Measurements from ENCODE around the gene RRP7A. TPM values are rescaled to one million over a fixed set of nuclear protein-coding genes. Genes with fewer than 3 reads are reported as not detected.
"Not testable (repeated sequence)": the region's sequence is repeated elsewhere in the genome, so short reads cannot be mapped to it uniquely, and the experiment has no call there.

Gene RRP7A
- polyA plus RNA-seq, 12 donors: 13.3 to 33.3 (median 22.8) TPM; not detected in 1

DNA sequence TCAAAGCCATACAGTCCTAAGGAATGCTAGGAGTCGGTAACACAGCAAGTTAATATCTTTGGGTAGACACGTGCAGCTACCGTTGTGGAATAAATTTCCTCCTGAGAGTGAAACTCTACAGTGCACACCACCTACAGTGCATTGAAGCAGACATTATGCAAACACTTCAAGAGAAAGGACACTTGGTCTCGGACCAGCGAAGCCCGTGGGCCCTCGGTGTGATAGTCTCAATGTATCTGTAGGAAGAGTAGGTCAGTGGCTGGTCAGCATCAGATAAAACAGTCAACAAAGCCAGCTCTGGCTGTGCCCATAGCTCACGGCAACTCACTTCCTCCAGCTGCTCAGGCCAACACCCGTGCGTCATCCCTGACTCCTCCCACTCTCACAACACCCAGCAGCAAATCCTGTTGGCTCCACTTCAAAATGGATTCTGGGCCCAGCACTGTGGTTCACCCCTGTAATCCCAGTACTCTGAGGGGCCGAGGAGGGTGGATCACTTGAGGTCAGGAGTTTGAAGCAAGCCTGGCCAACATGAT is 19.7 kb upstream of the RRP7A start:
- not testable (repeated sequence) for DNase-seq

DNA sequence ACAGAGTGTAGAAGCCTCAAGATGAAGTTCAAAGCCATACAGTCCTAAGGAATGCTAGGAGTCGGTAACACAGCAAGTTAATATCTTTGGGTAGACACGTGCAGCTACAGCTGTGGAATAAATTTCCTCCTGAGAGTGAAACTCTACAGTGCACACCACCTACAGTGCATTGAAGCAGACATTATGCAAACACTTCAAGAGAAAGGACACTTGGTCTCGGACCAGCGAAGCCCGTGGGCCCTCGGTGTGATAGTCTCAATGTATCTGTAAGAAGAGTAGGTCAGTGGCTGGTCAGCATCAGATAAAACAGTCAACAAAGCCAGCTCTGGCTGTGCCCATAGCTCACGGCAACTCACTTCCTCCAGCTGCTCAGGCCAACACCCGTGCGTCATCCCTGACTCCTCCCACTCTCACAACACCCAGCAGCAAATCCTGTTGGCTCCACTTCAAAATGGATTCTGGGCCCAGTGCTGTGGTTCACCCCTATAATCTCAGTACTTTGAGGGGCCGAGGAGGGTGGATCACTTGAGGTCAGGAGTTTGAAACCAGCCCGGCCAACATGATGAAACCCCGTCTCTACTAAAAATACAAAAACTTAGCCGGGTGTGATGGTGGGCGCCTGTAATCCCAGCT is 17.7 kb upstream of the RRP7A start:
- not testable (repeated sequence) for DNase-seq

DNA sequence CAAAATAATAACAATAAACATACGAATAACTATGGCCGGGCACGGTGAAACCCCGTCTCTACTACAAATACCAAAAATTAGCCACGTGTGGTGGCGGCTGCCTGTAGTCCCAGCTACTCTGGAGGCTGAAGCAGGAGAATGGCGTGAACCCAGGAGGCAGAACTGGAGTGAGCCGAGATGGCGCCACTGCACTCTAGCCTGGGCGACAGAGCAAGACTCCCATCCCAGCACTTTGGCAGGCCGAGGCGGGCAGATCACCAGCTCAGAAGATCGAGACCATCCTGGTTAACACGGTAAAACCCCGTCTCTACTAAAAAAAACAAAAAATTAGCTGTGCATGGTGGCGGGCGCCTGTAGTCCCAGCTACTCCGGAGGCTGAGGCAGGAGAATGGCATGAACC is 17.0 kb upstream of the RRP7A start:
- not testable (repeated sequence) for DNase-seq

DNA sequence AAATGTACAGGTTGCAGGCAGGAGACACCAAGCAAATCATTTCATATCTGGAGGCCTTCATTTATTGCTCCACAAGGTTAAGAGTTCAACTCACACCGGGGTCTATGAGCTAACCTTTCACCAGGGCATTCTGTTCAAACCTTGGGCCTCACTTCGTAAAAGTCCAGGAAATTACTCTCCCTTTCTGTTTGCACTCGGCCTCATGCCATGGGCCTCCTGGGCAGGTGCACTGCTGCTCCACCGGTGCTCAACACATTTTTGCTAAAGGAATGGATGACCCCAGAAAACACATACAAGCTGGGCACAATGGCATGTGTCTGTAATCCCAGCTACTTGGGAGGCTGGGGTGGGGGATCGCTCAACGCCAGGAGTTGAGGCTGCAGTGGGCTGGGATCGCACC is 16.6 kb upstream of the RRP7A start:
- DNase-seq: no peak

DNA sequence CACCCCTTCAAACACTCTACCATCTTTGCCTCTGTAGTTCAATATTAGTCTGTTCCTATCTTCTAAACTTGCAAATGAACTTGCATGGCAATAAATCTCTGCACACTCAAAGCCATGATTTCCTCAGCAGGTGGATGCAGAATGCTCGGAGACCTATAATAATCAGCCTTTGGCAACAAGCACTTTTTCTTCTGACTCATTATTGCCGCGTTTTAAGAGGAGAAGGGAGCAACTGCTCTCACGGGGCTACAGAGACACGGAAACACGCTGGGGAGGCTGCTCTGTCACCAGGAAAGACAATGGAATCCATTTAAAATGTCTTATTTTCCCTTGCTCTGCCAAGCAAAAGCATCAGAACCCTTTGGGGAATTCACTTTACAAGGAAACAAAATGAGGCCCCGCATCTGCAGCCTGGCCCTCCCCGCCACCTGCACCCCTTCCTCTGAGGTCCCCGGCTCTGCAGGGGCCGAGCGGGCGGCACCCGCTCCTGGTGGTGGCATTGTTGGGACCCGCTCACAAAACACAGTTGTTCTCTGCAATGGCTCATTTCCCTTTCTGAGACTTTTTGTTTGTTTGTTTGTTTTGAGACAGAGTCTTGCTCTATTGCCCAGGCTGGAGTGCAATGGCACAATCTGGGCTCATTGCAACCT is 15.6 kb upstream of the RRP7A start:
- not testable (repeated sequence) for DNase-seq

DNA sequence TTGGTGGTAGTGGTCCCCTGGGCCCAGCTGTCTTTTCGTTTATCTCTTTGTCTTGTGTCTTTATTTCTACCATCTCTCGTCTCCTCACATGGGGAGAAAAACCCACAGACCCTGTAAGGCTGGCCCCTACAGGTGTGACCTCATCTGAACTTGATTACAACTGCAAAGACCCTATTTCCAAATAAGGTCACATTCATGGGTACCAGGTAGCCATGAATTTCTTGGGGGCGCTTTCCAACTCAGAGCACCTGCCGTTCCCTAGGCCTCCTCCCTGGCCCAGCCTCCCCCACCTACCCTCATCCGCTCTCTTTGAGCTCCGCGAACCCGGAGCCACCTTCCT is 14.0 kb upstream of the RRP7A start:
- no peak for DNase-seq

DNA sequence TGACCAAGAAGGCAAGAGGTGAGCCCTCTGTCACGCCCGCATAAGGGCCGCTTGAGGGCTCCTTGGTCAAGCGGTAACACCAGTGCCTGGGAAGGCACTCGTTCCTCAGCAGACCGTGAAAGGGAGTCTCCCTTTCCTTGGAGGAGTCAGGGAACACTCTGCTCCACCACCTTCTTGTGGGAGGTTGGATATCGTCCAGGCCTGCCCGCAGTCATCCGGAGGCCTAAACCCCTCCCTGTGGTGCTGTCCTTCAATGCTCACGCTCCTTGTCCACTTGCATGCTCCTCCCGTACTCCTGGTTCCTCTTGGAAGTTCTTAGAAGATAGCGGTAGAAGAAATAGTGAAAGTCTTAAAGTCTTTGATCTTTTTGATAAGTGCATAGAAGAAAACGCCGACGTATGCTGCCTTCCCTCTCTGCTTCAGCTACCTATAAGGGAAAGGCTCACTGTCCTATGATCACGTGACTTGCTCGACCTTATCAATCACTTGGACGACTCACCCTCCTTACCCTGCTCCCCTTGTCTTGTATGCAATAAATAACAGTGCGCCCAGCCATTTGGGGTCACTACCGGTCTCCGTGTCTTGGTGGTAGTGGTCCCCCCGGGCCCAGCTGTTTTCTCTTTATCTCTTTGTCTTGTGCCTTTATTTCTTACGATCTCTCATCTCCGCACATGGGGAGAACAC is 11.9 kb upstream of the RRP7A start:
- not testable (repeated sequence) for DNase-seq

DNA sequence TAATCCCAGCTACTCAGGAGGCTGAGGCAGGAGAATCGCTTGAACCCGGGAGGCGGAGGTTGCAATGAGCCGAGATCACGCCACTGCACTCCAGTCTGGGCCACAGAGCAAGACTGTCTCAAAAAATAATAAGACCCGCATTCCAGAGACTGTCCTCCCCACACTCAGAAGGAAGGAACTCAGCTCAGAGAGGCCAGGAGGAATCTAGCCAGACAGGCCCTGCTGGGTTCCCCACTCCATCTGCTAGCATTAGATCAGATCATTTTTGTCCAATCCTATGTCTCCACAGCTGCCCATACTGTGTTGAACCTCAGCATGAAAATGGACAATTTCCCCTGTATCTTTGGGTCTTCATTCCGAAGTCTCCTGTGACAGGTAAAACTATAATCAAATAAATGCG is 9.8 kb upstream of the RRP7A start:
- not testable (repeated sequence) for DNase-seq

DNA sequence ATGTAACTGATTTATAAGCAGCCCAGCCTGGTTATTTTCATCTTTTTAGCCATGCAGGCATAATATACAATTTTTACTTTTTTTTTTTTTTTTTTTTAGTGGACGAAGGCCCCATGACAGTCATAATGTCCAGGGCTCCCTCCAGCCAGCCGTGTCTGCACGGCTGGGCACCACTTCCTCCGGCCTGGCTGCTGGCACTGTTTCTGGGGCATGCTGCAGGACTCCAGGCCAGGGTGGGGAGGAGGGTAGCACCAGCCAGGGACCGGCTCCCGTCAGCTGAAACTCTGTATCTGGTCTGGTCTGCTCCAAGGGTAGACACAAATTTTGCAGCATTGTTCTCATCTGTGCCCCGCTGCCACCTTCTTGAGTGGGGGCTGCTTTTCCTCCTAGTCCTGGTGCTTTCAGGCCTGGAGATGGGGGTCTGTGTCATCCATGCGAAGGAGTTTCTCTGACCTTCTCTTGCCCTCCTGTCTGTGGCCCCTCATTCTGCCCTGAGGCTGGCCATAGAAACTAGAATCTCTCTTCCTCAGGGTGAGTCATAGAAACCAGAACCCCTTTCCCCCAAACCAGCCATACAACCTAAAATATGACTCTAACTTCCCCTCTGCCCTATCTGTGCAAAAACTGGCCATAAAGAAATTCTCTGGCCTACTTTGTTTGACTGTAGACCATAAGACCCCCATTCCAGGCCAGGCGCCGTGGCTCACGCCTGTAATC is 9.2 kb upstream of the RRP7A start:
- DNase-seq: no peak

DNA sequence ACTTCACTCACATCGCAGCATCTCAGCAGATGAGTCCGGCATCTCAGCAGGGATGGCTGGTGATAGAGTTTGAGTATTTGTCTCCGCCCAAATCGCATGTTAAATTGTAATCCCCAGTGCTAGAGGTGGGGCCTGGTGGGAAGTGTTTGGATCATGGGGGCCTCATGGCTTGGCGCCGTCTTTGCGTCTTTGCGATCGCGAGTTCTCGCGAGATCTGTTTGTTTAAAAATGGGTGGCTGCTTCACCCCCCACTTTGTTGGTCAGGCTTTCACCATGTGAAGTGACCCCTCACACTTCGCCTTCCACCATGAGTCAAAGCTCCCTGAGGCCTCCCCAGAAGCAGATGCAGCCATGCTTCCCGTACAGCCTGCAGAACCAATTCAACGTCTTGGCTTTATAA is 3.0 kb upstream of the RRP7A start:
- no peak for DNase-seq

DNA sequence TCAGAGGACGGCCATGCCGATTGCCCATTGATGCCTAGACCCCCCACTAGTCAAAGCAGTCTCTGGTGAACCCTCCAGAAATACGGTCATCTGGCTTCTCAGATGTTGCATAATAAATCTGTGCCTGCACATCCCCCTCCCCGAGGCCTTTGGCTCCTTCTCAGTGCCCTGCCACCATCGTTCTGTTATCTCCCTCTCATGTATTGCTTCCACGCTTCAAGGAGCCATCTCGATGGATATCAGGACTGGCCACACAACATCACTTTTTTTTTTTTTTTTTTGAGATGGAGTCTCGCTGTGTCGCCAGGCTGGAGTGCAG is 1.6 kb upstream of the RRP7A start:
- DNase-seq: no peak

DNA sequence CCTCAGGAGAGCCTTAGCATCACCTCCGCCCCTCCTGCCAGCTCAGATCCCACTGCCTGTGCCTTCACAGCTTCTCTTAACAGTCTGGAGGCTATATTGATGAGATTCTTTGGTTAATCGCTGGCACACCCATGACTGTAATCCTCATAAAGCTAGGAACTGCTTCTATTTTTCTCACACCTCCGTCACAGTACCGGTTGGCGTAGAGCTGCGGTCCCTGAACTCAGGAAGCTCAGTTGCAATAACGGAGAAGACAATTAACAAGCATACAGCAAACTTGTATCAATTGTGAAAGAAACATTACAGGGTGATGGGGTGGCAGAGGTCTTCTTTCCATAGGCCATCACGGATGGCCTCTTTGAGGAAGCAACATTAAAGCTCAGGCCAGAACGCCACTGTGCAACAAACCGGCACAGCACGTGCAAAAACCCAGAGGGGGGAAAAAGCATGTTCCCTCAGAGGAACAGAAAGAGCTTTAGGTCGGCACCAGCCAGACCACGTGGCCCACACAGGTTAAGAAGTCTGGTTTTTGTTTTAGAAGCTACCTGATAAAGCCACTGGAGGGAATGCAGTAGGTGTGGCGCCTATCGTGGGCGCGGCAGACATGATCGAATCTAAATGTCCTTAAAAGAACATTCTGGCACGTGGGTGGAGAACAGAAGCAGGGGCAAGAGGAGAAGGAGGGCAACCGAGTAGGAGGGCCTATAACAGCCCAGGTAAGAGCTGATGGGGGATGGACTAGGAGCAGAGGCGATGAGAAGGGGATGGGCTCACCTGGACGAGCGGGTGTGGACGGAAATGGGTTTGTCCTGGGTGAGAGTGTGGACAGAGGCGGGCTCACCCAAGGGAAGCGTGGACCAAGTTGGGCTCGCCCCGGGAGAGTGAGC is 715 bp downstream of the RRP7A start:
- DNase-seq: not testable (repeated sequence)

DNA sequence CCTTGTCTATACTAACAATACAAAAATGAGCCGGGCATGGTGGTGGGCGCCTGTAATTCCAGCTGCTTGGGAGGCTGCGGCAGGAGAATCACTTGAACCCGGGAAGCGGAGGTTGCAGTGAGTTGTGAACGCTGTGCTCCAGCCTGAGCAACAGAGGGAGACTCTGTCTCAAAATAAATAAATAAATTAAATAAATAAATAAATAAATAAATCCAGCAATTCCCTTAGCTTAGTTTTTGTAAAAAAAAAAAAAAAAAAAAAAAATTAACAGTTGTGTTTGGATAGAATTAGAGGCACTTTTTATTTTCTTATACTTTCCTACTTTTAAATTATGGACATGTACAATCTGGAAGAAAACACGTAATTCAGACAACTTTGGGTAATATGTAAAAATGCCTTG is 2.5 kb downstream of the RRP7A start:
- not testable (repeated sequence) for DNase-seq

DNA sequence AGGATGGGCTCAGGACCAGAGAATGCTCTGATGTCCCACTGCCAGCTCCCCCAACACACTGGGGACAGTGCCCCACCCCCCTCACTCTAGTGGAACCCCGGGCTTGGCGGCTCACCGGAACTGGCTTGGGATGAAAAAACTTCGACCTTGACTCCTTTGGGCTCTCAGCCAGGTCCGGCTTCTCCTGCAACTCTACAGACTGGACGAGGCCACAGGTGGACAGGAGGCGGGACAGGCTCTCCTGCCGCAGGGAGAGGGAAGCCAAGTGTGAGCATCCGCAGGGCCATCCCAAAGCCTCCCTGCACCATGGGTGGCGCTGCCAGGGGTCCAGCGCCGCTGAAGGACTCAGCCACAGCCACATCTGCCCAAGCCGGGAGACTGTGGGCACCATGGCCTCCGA is 3.7 kb downstream of the RRP7A start:
- no peak for DNase-seq

DNA sequence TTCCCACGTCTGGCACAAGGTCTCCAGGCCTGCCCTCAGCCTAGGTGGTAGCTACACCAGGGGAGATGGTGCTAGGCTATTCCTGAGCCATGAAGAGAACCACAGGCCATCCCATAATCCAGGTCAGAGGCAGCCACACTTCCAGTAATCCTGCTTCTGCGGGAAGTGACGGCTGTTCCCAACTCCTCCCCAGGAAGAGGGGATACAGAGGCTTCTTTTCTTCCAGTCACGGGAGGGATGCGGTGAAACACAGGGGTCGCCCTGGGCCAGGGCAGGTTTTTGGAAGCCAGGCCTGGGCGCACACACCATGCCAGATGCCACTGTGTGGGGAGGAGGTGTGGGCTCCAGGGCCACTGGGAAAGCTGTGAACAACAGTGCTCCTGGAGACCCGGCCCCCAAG is 4.3 kb downstream of the RRP7A start:
- not testable (repeated sequence) for DNase-seq

DNA sequence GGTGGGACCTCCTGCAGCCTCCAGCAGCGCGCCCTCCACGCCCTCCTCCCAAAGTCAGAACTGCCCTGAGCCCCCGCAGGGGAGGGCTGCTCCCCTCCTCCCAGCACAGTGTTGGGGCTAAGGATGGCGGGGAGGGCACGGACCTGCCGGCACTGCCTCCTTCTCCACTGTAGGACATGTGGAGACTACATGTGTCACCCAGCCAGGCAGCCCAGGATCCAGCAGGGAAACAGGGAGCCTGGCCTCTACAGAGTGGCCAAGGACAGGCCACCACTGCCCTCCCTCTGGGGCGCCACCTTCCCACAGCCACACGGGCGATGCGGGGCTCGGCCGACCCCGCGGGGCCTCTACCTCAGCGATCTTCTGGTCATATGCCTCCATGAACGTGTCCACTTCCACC is 5.3 kb downstream of the RRP7A start:
- not testable (repeated sequence) for DNase-seq

DNA sequence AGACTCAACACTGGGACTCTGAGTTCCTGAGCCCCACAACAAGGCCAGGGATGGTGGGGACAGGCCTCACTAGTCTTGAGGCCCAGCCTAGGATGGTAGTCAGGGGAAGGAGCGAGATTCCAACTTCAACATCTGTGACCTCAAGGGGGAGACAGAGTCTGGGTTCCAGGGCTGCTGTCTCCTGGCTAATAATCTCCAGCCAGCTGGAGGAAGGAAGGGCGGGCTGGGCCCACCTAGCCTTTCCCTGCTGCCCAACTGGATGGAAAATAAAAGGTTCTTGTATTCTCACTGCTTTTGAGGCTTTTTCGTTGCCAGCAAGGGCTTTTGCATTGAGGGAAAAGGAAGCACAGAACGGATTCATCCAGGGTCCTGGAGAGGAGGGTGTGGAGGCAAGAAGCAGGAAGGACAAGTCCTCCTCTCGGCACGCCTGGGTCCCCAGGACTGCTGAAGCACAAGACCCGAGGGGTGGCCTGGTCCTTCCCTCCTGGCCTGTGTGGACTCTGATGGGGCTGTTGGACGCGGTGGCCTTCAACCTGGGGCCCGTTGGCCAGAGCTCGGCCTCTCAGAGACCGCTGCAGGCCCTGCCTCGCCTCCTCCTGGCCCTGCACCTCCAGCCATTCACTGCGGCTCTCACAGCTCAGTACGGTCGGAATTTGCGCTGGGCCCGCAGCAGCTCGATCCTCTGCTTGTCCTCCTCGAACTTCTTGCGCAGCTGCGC is 7.2 kb downstream of the RRP7A start:
- peak; percentile 73 for DNase-seq

DNA sequence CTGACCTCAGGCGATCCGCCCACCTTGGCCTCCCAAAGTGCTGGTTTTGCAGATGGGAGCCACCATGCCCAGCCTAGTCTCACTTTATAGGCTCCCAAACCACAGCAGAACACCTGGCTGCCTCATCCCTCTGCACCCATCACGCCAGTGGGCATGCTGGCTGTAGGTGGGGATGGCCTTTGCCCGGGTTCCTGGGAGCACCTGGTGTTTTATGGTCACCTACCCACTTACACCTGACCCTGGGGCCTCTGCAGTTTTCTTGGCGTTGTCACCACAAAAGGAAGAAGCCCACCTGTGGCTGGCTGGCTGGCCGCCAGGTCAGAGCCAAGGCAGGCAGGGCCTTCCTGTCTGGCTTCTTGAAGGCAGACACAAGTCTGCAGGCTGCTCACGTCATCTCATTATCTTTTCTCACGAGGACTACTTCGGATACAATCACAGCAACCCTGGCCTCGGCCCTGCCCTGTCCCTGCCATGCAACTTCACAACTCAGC is 8.2 kb downstream of the RRP7A start:
- no peak for DNase-seq

DNA sequence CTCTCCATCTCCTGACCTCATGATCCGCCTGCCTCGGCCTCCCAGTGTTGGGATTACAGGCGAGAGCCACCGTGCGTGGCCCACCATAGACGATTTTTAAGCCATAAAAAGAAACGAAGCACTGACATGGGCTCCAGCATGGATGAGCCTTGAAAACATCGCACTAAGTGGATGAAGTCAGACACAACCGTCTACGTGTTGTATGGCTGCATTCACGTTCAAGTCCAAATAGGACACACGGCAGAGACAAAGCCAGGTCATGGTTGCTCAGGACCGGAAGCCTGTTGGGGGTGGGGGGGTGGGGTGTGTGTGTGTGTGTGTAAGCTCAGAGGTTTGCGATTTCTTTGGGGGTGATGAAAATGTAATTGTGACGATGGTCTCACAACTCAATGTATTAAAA is 10.0 kb downstream of the RRP7A start:
- no peak for DNase-seq

DNA sequence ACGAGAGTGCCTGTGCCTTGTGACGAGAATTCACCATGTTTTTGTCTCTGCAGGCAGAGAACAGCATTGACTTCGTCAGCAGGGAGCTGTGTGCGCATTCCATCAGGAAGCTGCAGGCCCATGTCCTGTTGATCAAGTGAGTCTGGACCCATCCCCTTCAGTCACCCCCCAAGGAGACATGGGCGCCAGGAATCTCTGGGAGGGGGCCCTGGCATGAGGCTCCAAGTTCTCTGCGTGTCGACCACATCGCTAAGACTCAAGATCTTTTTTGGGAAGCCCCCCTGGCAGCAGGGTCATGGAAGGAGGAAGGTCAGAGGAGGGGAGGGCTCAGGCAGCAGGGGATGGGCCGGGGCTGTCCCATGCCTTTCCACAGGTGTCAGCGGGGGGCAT is 10.6 kb downstream of the RRP7A start:
- not testable (repeated sequence) for DNase-seq
